Ascending aorta (tissue), 2 donors: ENCODE results near the gene MGAT3. TPM values are rescaled to one million over a fixed set of nuclear protein-coding genes. Genes with fewer than 3 reads are reported as not detected.

Experiments used
- DNase-seq, 2 donors: peaks; one replicate each; pipeline ENCODE4 v3.0.0-alpha.2; 2019; ENCODE audit warnings: low spot score in 2 of 2
- H3K27ac ChIP-seq, 2 donors: fragments of 200-600 bp; sonication (generic); one replicate each; pipeline ENCODE4 v1.5.1; 2016 to 2017; ENCODE audit warnings: mild to moderate bottlenecking in 1 of 2
- H3K27me3 ChIP-seq: fragments of 200-600 bp; sonication (generic); one replicate; pipeline ENCODE4 v1.5.1; 2017
- H3K36me3 ChIP-seq, 2 donors: fragments of 200-600 bp; sonication (generic); one replicate each; pipeline ENCODE4 v1.5.1; 2016
- H3K4me1 ChIP-seq, 2 donors: fragments of 200-600 bp; sonication (generic); one replicate each; pipeline ENCODE4 v1.5.1; 2016 to 2017; ENCODE audit warnings: mild to moderate bottlenecking in 1 of 2
- H3K4me3 ChIP-seq, 2 donors: fragments of 200-600 bp; sonication (generic); one replicate each; pipeline ENCODE4 v1.5.1; 2016 to 2017; ENCODE audit warnings: mild to moderate bottlenecking in 1 of 2
- H3K9me3 ChIP-seq, 2 donors: fragments of 200-600 bp; sonication (generic); one replicate each; pipeline ENCODE4 v1.5.1; 2016
- CTCF ChIP-seq, 3 experiments: fragments of 200-600 bp in 2 of 3; fragments of 450-650 bp in 1 of 3; sonication (generic) in 2 of 3; IDR thresholded peaks; one replicate each; pipeline ENCODE4 v1.5.1; 2016 to 2019; ENCODE audit warnings: antibody characterized with exemption in 3 of 3, mild to moderate bottlenecking in 1 of 3, moderate library complexity in 1 of 3
- intact Hi-C: fragments of 100-400 bp; cut with DNase I; formaldehyde crosslinking; loops from one replicate; pipeline ENCODE4 v1.15.1; 2023
- total RNA-seq: library from RNA; depleted of rRNA; stranded (reverse); fragments of >200 nt; gene quantifications from one replicate; pipeline ENCODE4 v1.1.0, GENCODE V29; 2016

MGAT3 gene
- total RNA-seq, 1 donor from 2014 or later: 9.8 TPM

- Histone ChIP-seq H3K36me3 (no peaks in the 10 kb centered on the region), H3K4me3 (no peak overlapping the region), H3K27ac (no peak overlapping the region), H3K4me1 (no peaks in the 10 kb centered on the region), H3K9me3 (no peaks in the 10 kb centered on the region), H3K27me3 (no peaks in the 10 kb centered on the region)
- TF ChIP-seq CTCF (IDR thresholded peaks at IDR 0.05): no peak
- intact Hi-C loops: no loop called here
- DNase-seq: no peak
Observed at GRCh38 chr22:39476664-39477063, 19.9 kb downstream of the MGAT3 start.

- H3K4me3 ChIP-seq: no peak overlapping the region
- no peaks in the 10 kb centered on the region for H3K9me3 ChIP-seq
- no peaks in the 10 kb centered on the region for H3K27me3 ChIP-seq
- intact Hi-C loops: no loop called here
- no peak for TF ChIP-seq CTCF (IDR thresholded peaks at IDR 0.05)
- no peaks in the 10 kb centered on the region for H3K36me3 ChIP-seq
- H3K27ac ChIP-seq: no peak overlapping the region
- no peaks in the 10 kb centered on the region for H3K4me1 ChIP-seq
- no peak for DNase-seq
Observed at GRCh38 chr22:39477542-39477941, 20.7 kb downstream of the MGAT3 start.

- Histone ChIP-seq H3K27me3 (no peaks in the 10 kb centered on the region), H3K4me3 (no peak overlapping the region), H3K9me3 (no peaks in the 10 kb centered on the region), H3K4me1 (no peaks in the 10 kb centered on the region), H3K27ac (no peak overlapping the region), H3K36me3 (no peaks in the 10 kb centered on the region)
- TF ChIP-seq CTCF (IDR thresholded peaks at IDR 0.05): no peak
- no peak for DNase-seq
- intact Hi-C loops: no loop called here
Observed at GRCh38 chr22:39478441-39478850, 21.6 kb downstream of the MGAT3 start.

GRCh38 chr22:39479254-39479653 lies 22.4 kb downstream of the MGAT3 start:
- no peaks in the 10 kb centered on the region for H3K9me3 ChIP-seq
- no peak for TF ChIP-seq CTCF (IDR thresholded peaks at IDR 0.05)

GRCh38 chr22:39480557-39480956 lies 23.7 kb downstream of the MGAT3 start:
- Histone ChIP-seq H3K9me3 (no peaks in the 10 kb centered on the region), H3K36me3 (no peaks in the 10 kb centered on the region), H3K4me1 (no peaks in the 10 kb centered on the region), H3K27me3 (no peaks in the 10 kb centered on the region), H3K4me3 (no peak overlapping the region), H3K27ac (no peak overlapping the region)
- intact Hi-C loops: no loop called here
- no peak for TF ChIP-seq CTCF (IDR thresholded peaks at IDR 0.05)
- no peak for DNase-seq

More at GRCh38 chr22:39479254-39479653, 22.4 kb downstream of the MGAT3 start:
- intact Hi-C loops: no loop called here
- no peak for DNase-seq
- H3K36me3 ChIP-seq: no peaks in the 10 kb centered on the region
- H3K27me3 ChIP-seq: no peaks in the 10 kb centered on the region
- no peak overlapping the region for H3K27ac ChIP-seq
- no peak overlapping the region for H3K4me3 ChIP-seq
- H3K4me1 ChIP-seq: no peaks in the 10 kb centered on the region

- Histone ChIP-seq H3K9me3 (no peaks in the 10 kb centered on the region), H3K36me3 (no peaks in the 10 kb centered on the region), H3K27me3 (no peaks in the 10 kb centered on the region), H3K4me1 (no peaks in the 10 kb centered on the region), H3K27ac (no peak overlapping the region), H3K4me3 (no peak overlapping the region)
- TF ChIP-seq CTCF (IDR thresholded peaks at IDR 0.05): no peak
- DNase-seq: no peak
- intact Hi-C loops: no loop called here
Observed at GRCh38 chr22:39481054-39481453, 24.2 kb downstream of the MGAT3 start.
